Stomach (tissue), 4 donors: ENCODE measurements around the gene HOXB8.

Experiments
- CTCF ChIP-seq, 7 experiments: fragments of 450-650 bp in 4 of 7; fragments of 200-600 bp in 3 of 7; sonication (generic) in 3 of 7; IDR thresholded peaks; one replicate each; pipeline ENCODE4 v1.5.1; 2016 to 2019; ENCODE audit warnings: antibody characterized with exemption in 7 of 7, control low read depth in 2 of 7, mild to moderate bottlenecking in 1 of 7
- EP300 ChIP-seq: sonication (generic); formaldehyde crosslinking; IDR thresholded peaks from one replicate; pipeline ENCODE4 v1.6.1; 2017; ENCODE audit warnings: antibody characterized with exemption

- TF ChIP-seq CTCF (IDR thresholded peaks at IDR 0.05) (no peak), EP300 (no peak)
Measured at GRCh38 chr17:48643697-48644012, 28.6 kb upstream of the HOXB8 start.
